D721Med (cell line): Measurements from ENCODE around the gene FGD5.
A peak's percentile ranks its signal among the peaks of the same experiment; 100 is the strongest.

Source experiments
- DNase-seq: peaks from one replicate; pipeline ENCODE4 v3.0.0; 2011; ENCODE audit warnings: low spot score; ENCODE audit not compliant: insufficient read length
- FAIRE-seq: peaks from 2 replicates; lab custom pipeline; 2011; peaks lifted over from hg19 to GRCh38; lab: Jason Lieb, UNC
- CTCF ChIP-seq: IDR thresholded peaks from 2 replicates; pipeline ENCODE4 v1.5.1; 2012; ENCODE audit warnings: mild to moderate bottlenecking, control low read depth; ENCODE audit not compliant: insufficient read depth; ENCODE audit errors: missing control alignments

Gene FGD5

GRCh38 chr3:14789221-14789620, 29.5 kb upstream of the FGD5 start:
- TF ChIP-seq CTCF: no peak
- FAIRE-seq: no peak
- DNase-seq: no peak

DNA sequence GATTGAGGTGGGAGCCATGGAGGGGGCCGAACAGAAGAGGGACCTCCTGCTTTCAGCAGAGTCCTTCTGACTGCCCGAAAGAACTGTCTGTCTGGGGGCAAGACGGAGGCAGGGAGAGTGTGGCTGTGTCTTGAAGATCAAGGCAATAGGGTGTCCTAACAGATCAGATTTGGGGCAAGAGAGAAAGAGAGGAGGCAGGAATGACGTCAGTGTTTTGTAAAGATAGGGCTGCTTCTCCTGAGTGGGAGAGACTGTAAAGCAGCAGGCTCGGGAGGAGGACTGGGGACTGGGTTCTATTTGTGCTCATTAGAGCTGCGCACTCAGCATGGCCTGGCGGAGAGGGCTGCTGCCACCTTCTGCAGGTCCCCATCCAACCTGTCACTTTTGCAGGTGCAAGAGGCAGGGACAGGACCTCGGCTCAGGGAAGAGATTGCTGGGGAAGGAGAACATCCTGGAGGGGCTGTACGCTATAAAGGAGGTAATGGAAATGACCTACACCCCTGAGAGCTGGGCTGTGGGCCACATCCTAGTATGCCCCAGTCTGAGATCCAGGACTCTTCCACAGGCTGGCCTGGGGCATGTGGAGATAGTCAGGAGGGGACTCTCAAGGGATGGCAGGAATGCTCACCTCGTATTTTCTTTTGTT, 29.0 kb upstream of the FGD5 start:
- no peak for DNase-seq
- no peak for TF ChIP-seq CTCF
- no peak for FAIRE-seq

- peak; percentile 72 for DNase-seq
- FAIRE-seq: no peak
- TF ChIP-seq CTCF: peak; percentile 90
Observed at GRCh38 chr3:14791343-14791945, 27.3 kb upstream of the FGD5 start.

DNA sequence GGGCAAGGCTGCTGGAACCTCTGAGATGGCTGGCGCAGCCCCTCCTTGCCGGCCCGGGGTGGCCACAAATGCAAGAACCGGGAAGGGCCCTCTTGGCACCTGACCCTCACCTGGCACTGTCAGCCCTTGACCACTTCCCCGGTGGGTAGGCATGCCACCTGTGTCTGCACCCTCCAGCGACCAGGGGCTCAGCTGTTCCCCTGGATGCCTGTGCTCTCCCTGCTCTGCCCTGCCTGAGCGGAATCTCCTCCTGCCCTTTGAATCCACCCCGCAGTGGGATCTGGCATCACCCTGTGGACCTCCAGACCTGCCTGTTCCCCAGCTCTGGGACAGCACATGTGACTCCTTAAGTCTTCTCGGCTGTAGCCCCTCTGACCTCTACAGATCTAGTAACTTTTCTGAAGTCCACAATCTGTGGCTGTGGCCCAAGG, 26.1 kb upstream of the FGD5 start:
- no peak for FAIRE-seq
- TF ChIP-seq CTCF: no peak
- no peak for DNase-seq

GRCh38 chr3:14793126-14793857, 25.5 kb upstream of the FGD5 start:
- FAIRE-seq: no peak
- no peak for DNase-seq
- no peak for TF ChIP-seq CTCF

DNA sequence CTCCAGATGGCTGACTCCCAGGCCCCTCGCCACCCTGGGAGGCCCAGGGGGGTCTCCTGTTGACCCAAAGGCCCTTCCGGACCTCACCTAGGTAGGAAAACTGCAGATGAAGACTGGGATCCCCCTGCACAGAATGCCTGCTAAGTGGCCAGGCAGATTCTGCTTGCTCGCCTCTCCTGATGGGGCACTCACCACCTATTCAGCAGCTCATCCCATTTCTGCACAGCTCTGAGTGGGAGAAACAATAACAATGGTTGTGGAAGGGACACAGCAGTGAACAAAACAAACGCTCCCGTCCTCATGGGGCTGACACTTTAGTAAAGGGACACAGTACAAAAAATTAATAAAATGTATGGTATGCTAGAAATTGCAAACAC, 24.9 kb upstream of the FGD5 start:
- FAIRE-seq (no peak), DNase-seq (no peak)
- TF ChIP-seq CTCF: no peak

DNA sequence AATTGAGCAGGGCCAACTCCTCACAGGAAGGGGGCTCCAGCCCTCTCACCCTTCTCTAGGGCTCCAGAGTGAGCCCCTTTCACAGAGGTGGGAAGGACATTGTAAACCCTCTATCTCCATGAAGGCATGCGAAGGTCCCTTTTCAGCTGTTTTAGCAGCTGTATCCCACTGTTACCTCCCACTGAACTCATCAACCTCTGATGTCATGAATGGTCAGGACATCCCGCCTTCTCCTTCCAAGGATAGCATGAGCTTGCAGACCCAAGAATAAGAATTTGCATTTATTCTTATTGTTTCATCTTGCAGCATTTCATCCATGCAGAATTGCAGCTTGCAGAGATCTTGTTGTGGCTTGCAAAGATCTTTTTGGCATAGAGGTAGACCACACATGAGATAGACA, 24.3 kb upstream of the FGD5 start:
- no peak for FAIRE-seq
- no peak for TF ChIP-seq CTCF
- no peak for DNase-seq
